NOMO-1 treated with dmso at 0.1 percent for 144 hours (cell line): ENCODE measurements around the gene RAPGEF5.

Experiments used
- DNase-seq: peaks from one replicate; lab custom pipeline; 2025; ENCODE audit not compliant: unreplicated experiment; lab: John Stamatoyannopoulos, UW

The RAPGEF5 gene

GRCh38 chr7:22129166-22129565 lies 227.8 kb downstream of the RAPGEF5 start:
- DNase-seq: no peak

- DNase-seq: no peak
Measured at GRCh38 chr7:22128528-22128920, 228.4 kb downstream of the RAPGEF5 start.

GRCh38 chr7:22127835-22128527 lies 229.0 kb downstream of the RAPGEF5 start:
- no peak for DNase-seq

- DNase-seq: no peak
Measured at GRCh38 chr7:22125436-22125835, 231.5 kb downstream of the RAPGEF5 start.

- DNase-seq: no peak
Measured at GRCh38 chr7:22124941-22125340, 232.0 kb downstream of the RAPGEF5 start.

GRCh38 chr7:22123139-22123538 lies 233.8 kb downstream of the RAPGEF5 start:
- no peak for DNase-seq

GRCh38 chr7:22121702-22122474 lies 235.1 kb downstream of the RAPGEF5 start:
- DNase-seq: no peak

- no peak for DNase-seq
Measured at GRCh38 chr7:22120391-22121053, 236.4 kb downstream of the RAPGEF5 start.

GRCh38 chr7:22117222-22117621 lies 239.7 kb downstream of the RAPGEF5 start:
- no peak for DNase-seq

- DNase-seq: no peak
Measured at GRCh38 chr7:22116451-22117030, 240.4 kb downstream of the RAPGEF5 start.

- no peak for DNase-seq
Measured at GRCh38 chr7:22115689-22116088, 241.3 kb downstream of the RAPGEF5 start.

- DNase-seq: no peak
Measured at GRCh38 chr7:22114440-22114981, 242.4 kb downstream of the RAPGEF5 start.

GRCh38 chr7:22113041-22113440 lies 243.9 kb downstream of the RAPGEF5 start:
- no peak for DNase-seq

- no peak for DNase-seq
Measured at GRCh38 chr7:22111661-22112060, 245.3 kb downstream of the RAPGEF5 start.

GRCh38 chr7:22110881-22111280 lies 246.1 kb downstream of the RAPGEF5 start:
- no peak for DNase-seq

GRCh38 chr7:22110227-22110839 lies 246.6 kb downstream of the RAPGEF5 start:
- DNase-seq: peak; percentile 40

- no peak for DNase-seq
Measured at GRCh38 chr7:22109761-22110160, 247.2 kb downstream of the RAPGEF5 start.

- DNase-seq: no peak
Measured at GRCh38 chr7:22108151-22108845, 248.7 kb downstream of the RAPGEF5 start.

GRCh38 chr7:22105550-22105949 lies 251.4 kb downstream of the RAPGEF5 start:
- DNase-seq: no peak
